DOHH2 (cell line): ENCODE data around the gene ZNF532.

Experiments
- EZH2phosphoT487 ChIP-seq: fragments of 200-600 bp; sonication (generic); IDR thresholded peaks from 2 replicates; pipeline ENCODE4 v1.6.1; 2017; ENCODE audit warnings: borderline replicate concordance, mild to moderate bottlenecking, antibody characterized with exemption, low read length, moderate library complexity, mixed read lengths
- TF ChIP-seq, protein P1 (sequence below): fragments of 200-600 bp; sonication (generic); IDR thresholded peaks from one replicate; pipeline ENCODE4 v1.5.1; 2014; ENCODE audit warnings: antibody characterized with exemption, mild to moderate bottlenecking, low read depth, low read length; ENCODE audit not compliant: poor library complexity, severe bottlenecking

DNA sequence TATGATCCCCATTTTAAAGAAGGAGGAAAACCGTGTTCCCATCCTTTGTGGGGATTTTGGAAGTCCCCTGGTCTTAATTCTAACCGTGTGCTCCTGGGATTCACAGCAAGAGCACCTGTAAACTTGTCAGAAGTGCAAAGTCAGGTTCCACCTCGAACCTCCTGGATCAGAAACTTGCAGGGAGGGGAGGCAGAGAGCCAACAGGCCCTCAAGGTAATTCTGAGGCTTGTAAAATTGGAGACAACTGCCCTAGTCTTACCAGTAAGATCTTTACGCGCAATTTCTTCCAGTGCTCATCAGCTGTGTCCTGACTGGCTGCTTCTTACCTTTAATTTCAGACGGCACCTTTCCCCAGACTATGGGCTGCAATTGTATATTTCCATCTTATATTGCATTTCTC lies 161.7 kb downstream of the ZNF532 start:
- TF ChIP-seq, protein P1, sequence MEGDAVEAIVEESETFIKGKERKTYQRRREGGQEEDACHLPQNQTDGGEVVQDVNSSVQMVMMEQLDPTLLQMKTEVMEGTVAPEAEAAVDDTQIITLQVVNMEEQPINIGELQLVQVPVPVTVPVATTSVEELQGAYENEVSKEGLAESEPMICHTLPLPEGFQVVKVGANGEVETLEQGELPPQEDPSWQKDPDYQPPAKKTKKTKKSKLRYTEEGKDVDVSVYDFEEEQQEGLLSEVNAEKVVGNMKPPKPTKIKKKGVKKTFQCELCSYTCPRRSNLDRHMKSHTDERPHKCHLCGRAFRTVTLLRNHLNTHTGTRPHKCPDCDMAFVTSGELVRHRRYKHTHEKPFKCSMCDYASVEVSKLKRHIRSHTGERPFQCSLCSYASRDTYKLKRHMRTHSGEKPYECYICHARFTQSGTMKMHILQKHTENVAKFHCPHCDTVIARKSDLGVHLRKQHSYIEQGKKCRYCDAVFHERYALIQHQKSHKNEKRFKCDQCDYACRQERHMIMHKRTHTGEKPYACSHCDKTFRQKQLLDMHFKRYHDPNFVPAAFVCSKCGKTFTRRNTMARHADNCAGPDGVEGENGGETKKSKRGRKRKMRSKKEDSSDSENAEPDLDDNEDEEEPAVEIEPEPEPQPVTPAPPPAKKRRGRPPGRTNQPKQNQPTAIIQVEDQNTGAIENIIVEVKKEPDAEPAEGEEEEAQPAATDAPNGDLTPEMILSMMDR = no peak
- no peak for TF ChIP-seq EZH2phosphoT487
